Stimulated activated CD4-positive, alpha-beta T cell treated with anti-CD3 and anti-CD28 coated beads, Interleukin-1b, Interleukin-23, amount 100 ng/mL, for 1 hour (primary cell): ENCODE data around the gene ZDHHC11B.

Experiments used
- DNase-seq, 2 donors: peaks; one replicate each; pipeline ENCODE4 v3.0.0-alpha.2; 2020; ENCODE audit warnings: low read depth in 2 of 2

The ZDHHC11B gene

GRCh38 chr5:673161-673830 is 111.2 kb downstream of the ZDHHC11B start:
- no peak for DNase-seq

GRCh38 chr5:672329-673160 is 112.0 kb downstream of the ZDHHC11B start:
- peak in 1 of 2 donors; percentile 58 for DNase-seq

- peak; percentile 32 to 34 for DNase-seq
Observed at GRCh38 chr5:671459-672328, 112.8 kb downstream of the ZDHHC11B start.

GRCh38 chr5:670396-671270 is 113.9 kb downstream of the ZDHHC11B start:
- DNase-seq, result no peak

GRCh38 chr5:669842-670395 is 114.6 kb downstream of the ZDHHC11B start:
- no peak for DNase-seq

- peak in 1 of 2 donors; percentile 31 for DNase-seq
Observed at GRCh38 chr5:669111-669841, 115.3 kb downstream of the ZDHHC11B start.

GRCh38 chr5:668283-668995 is 116.1 kb downstream of the ZDHHC11B start:
- no peak for DNase-seq

GRCh38 chr5:666816-667498 is 117.6 kb downstream of the ZDHHC11B start:
- no peak for DNase-seq

GRCh38 chr5:665956-666711 is 118.4 kb downstream of the ZDHHC11B start:
- no peak for DNase-seq

- no peak for DNase-seq
Observed at GRCh38 chr5:665541-665955, 119.0 kb downstream of the ZDHHC11B start.

GRCh38 chr5:664994-665360 is 119.6 kb downstream of the ZDHHC11B start:
- DNase-seq, result no peak

- DNase-seq, result no peak
Observed at GRCh38 chr5:664343-664993, 120.1 kb downstream of the ZDHHC11B start.

GRCh38 chr5:663436-664342 is 120.8 kb downstream of the ZDHHC11B start:
- no peak for DNase-seq

- no peak for DNase-seq
Observed at GRCh38 chr5:662751-663435, 121.6 kb downstream of the ZDHHC11B start.

- DNase-seq, result no peak
Observed at GRCh38 chr5:661891-662750, 122.4 kb downstream of the ZDHHC11B start.
